Measurements from ENCODE around the gene USP3.

Gene USP3

GRCh38 chr15:63630036-63630751 lies 125.8 kb downstream of the USP3 start:
- DNase-seq (ENCODE audit: low spot score in 2 of 2), result no peak
- Histone ChIP-seq H3K4me3 (no peak overlapping the region), H3K36me3 (replicated peaks) (peaks cover 54% of the 10 kb centered on the region), H3K9me3 (no peaks in the 10 kb centered on the region), H3K27me3 (ENCODE audit: low read depth) (no peaks in the 10 kb centered on the region), H3K4me1 (peaks cover 9% of the 10 kb centered on the region)
- in situ Hi-C loops (cut with MboI; ENCODE audit: low sequenced_read_pairs), result no loop called here

GRCh38 chr15:63633312-63633711 lies 128.9 kb downstream of the USP3 start:
- in situ Hi-C loops (cut with MboI; ENCODE audit: low sequenced_read_pairs), result no loop called here
- no peak for DNase-seq (ENCODE audit: low spot score in 2 of 2)
- no peaks in the 10 kb centered on the region for H3K4me1 ChIP-seq
- peaks cover 48% of the 10 kb centered on the region for H3K36me3 ChIP-seq (replicated peaks)
- H3K27me3 ChIP-seq (ENCODE audit: low read depth), result no peaks in the 10 kb centered on the region
- no peak overlapping the region for H3K4me3 ChIP-seq
- H3K9me3 ChIP-seq, result no peaks in the 10 kb centered on the region

- no peaks in the 10 kb centered on the region for H3K4me1 ChIP-seq
Measured at GRCh38 chr15:63634154-63634553, 129.8 kb downstream of the USP3 start.

GRCh38 chr15:63636518-63637061 lies 132.2 kb downstream of the USP3 start:
- H3K36me3 ChIP-seq (replicated peaks), result peaks cover 61% of the 10 kb centered on the region
- H3K27me3 ChIP-seq (ENCODE audit: low read depth), result no peaks in the 10 kb centered on the region
- in situ Hi-C loops (cut with MboI; ENCODE audit: low sequenced_read_pairs), result no loop called here
- no peak overlapping the region for H3K4me3 ChIP-seq
- no peaks in the 10 kb centered on the region for H3K9me3 ChIP-seq
- H3K4me1 ChIP-seq, result no peaks in the 10 kb centered on the region
- no peak for DNase-seq (ENCODE audit: low spot score in 2 of 2)

More at GRCh38 chr15:63634154-63634553, 129.8 kb downstream of the USP3 start:
- Histone ChIP-seq H3K4me3 (no peak overlapping the region), H3K9me3 (no peaks in the 10 kb centered on the region), H3K36me3 (replicated peaks) (peaks cover 51% of the 10 kb centered on the region), H3K27me3 (ENCODE audit: low read depth) (no peaks in the 10 kb centered on the region)
- DNase-seq (ENCODE audit: low spot score in 2 of 2), result no peak
- in situ Hi-C loops (cut with MboI; ENCODE audit: low sequenced_read_pairs), result no loop called here

GRCh38 chr15:63638839-63639238 lies 134.4 kb downstream of the USP3 start:
- no peak for DNase-seq (ENCODE audit: low spot score in 2 of 2)
- no peaks in the 10 kb centered on the region for H3K9me3 ChIP-seq
- no peaks in the 10 kb centered on the region for H3K4me1 ChIP-seq
- H3K36me3 ChIP-seq (replicated peaks), result peaks cover 47% of the 10 kb centered on the region
- in situ Hi-C loops (cut with MboI; ENCODE audit: low sequenced_read_pairs), result no loop called here
- H3K4me3 ChIP-seq, result no peak overlapping the region
- H3K27me3 ChIP-seq (ENCODE audit: low read depth), result no peaks in the 10 kb centered on the region

GRCh38 chr15:63640146-63640545 lies 135.8 kb downstream of the USP3 start:
- in situ Hi-C loops (cut with MboI; ENCODE audit: low sequenced_read_pairs), result no loop called here
- Histone ChIP-seq H3K4me3 (no peak overlapping the region), H3K9me3 (no peaks in the 10 kb centered on the region), H3K36me3 (replicated peaks) (peaks cover 53% of the 10 kb centered on the region), H3K27me3 (ENCODE audit: low read depth) (no peaks in the 10 kb centered on the region), H3K4me1 (no peaks in the 10 kb centered on the region)
- no peak for DNase-seq (ENCODE audit: low spot score in 2 of 2)
